ENCODE measurements around the gene MAP7. TPM values are rescaled to one million over a fixed set of nuclear protein-coding genes. Genes with fewer than 3 reads are reported as not detected.
"Not testable (repeated sequence)": the region's sequence is repeated elsewhere in the genome, so short reads cannot be mapped to it uniquely, and the experiment has no call there.

Gene MAP7
- polyA plus RNA-seq, 3 donors: 1.2 to 13.1 (median 3.5) TPM

DNA sequence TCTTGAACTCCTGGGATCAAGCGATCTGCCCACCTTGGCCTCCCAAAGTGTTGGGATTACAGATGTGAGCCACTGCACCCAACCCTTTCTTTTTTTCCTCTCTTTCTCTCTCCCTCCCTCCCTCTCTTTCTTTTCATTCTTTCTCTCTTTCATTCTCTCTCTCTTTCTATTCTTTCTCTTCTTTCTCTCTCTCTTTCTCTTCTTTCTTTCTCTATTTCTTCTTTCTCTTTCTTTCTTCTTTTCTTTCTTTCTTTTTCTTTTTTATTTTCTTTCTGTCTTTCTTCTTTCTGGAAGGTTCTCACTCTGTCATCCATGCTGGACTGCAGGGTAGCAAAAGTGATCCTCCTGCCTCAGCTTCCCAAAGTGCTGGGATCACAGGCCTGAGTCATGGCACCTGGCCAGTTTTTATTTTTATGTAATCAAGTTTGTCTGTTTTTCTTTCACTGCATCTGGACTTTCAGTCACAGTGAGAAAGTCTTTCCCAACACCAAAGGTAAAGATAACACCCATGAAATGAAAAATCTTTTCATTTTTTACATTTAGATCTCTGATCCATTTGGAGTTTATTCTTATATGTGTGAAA, 240.4 kb downstream of the MAP7 start:
- 90 to 100% (median 92%) methylated on average over 1 of the region's 1 CpG for WGBS, 3 donors

DNA sequence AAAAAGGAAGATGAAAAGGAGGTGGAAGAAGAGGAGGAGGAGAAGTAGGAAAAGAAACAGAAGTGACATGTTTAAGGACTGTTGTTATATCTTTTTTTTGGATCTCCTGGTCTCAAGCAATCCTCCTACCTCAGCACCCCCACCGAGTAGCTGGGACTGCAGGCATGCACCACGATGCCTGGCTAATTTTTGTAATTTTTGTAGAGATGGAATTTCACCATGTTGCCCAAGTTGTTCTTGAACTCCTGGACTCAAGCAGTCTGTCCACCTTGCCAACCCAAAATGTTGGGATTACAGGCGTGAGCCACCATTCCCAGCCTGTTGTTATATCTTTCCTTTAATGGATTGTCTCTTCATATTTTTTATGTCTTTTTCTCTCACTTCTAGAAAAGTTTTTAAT, 241.1 kb downstream of the MAP7 start:
- no peak overlapping the region for H3K27ac ChIP-seq (ENCODE audit: low read depth, low read length)
- 65 to 90% (median 78%) methylated on average over 3 of the region's 3 CpGs for WGBS, 3 donors

More for the DNA sequence above, 240.4 kb downstream of the MAP7 start:
- no peak overlapping the region for H3K27ac ChIP-seq (ENCODE audit: low read depth, low read length)

DNA sequence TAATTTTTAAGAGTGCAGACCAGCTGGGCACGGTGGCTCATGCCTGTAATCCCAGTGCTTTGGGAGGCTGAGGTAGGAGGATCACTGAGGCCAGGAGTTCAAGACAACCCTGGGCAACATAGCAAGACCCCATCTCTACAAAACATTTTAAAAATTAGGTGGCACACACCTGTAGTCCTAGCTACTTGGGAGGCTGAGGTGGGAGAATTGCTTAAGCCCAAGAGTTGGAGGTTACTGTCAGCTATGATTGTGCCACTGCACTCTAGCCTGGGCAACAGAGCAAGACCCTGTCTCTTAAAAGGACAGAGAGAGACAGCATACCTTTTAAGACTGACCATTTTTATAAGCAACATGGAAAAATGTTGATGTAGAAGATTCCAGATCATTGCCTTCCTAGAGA, 241.8 kb downstream of the MAP7 start:
- H3K27ac ChIP-seq (ENCODE audit: low read depth, low read length): not testable (repeated sequence)
- WGBS, 3 donors: 75 to 91% (median 82%) methylated on average over 1 of the region's 1 CpG

DNA sequence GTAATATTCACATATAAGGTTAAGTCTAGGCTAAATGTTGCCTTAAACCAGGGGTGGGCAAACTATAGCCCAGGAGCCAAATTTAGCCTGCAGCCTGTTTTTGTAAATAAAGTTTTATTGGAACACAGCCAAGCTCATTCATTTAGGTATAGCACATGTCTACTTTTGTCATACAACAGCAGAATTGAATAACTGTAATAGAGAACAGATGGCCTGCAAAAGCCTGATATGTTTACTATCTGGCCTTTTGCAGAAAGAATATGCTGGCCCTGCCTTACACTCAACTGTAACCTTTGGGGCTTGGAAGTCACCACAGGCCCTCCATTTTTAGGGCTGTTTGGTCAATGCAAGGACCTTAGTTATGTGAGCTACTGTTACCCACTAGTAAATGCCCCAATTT, 242.9 kb downstream of the MAP7 start:
- no peak overlapping the region for H3K27ac ChIP-seq (ENCODE audit: low read depth, low read length)

DNA sequence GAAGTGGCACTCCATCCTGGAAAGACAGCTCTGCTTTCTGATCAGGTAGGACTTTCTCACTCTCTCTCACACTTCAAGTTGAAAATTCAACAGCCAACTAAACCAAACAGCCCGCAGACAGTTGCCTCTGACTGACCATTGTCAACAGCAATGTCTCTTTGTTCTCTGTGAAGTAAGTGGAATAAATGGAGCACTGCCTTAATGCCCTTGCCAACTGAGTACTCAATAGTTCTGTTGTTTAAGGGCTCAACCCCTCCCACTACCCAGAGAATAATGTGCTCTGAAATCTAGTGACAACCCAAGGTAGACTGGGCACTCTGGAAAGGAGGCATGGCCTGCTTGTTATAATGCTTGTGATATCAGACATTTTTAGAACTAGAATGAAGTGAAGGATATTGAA, 243.8 kb downstream of the MAP7 start:
- WGBS, 3 donors: 55 to 100% (median 92%) methylated on average over 1 of the region's 1 CpG
- no peak overlapping the region for H3K27ac ChIP-seq (ENCODE audit: low read depth, low read length)

DNA sequence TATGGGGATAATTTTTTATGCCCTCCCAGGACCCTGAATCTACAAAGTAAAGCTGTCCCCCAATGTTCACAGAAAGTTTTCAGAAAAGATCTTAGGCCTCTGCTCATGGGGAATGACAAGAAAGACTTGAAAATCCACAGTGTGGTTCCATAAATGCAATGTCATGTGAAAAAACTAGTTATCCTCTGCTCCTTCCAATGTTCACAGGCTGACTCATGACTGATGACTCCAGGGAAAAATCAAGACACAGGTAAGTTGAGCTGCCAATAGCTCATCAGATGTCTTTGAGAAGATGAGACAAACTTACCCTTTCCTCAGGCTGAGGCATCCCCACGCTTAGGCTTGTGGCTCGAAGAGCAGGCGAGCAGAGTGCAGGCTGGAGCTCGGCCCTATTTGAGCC, 245.8 kb downstream of the MAP7 start:
- WGBS, 3 donors: 94 to 95% (median 94%) methylated on average over 4 of the region's 4 CpGs
- no peak overlapping the region for H3K27ac ChIP-seq (ENCODE audit: low read depth, low read length)

DNA sequence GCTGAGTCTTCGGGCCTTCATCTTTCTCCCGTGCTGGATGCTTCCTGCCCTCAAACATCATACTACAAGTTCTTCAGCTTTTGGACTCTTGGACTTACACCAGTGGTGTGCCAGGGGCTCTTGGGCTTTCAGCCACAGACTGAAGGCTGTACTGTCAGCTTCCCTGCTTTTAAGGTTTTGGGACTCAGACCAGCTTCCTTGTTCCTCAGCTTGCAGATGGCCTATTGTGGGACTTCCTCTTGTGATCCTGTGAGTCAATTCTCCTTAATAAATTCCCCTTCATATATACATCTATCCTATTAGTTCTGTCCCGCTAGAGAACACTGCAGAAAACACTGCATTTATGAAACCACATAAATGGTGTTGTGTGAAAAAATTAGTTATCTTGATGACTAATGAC, 246.7 kb downstream of the MAP7 start:
- 86 to 93% (median 89%) methylated on average over 3 of the region's 3 CpGs for WGBS, 3 donors
- no peak overlapping the region for H3K27ac ChIP-seq (ENCODE audit: low read depth, low read length)

DNA sequence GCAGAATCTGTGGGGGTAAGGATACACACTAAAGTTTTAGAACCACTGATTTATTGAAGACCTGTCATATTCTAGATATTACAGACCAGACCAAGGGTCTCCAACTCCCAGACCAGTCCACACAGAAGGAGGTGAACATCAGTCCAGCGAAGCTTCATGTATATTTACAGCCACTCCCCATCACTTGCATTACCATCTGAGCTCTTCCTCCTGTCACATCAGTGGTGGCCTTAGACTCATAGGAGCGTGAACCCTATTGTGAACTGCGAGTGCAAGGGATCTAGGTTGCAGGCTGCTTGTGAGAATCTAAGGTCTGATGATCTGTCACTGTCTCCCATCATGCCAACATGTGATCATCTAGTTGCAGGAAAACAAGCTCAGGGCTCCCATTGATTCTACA, 255.6 kb downstream of the MAP7 start:
- H3K27ac ChIP-seq (ENCODE audit: low read depth, low read length): no peak overlapping the region
- 92 to 97% (median 94%) methylated on average over 3 of the region's 3 CpGs for WGBS, 3 donors

Other genes starting within 250 kb of the MAP7 start
- 10 to 100 TPM; 12.3 to 22.4 (median 18.8) TPM for gene MAP3K5, start 242.1 kb upstream of the MAP7 start, polyA plus RNA-seq

Data from adipose tissue (tissue), 3 donors.